HG03280 (cell line): ENCODE data around the gene SENP8.
A peak's percentile ranks its signal among the peaks of the same experiment; 100 is the strongest.

Experiments used
- ATAC-seq: cut with Tn5 transposase; IDR thresholded peaks from one replicate; pipeline ENCODE4 v1.9.1; 2021; ENCODE audit warnings: mild to moderate bottlenecking, moderate library complexity; ENCODE audit not compliant: unreplicated experiment

SENP8 gene

DNA sequence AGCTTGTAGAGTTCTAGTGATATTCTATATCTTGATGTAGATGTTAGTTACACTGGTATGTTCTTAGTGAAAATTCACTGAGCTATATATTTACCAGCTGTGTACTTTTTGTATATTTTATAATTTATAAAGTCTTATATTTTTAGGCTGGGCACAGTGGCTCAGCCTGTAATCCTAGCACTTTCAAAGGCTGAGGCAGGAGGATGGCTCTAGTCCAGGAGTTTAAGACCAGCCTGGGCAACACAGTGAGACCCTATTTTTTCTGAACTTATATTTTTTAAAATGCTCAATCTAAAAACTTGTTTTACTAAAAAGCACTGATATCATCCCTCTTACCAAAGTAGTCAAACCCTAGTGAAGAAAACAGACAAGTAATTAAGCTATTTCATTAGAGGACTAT is 5.4 kb upstream of the SENP8 start:
- no peak for ATAC-seq

DNA sequence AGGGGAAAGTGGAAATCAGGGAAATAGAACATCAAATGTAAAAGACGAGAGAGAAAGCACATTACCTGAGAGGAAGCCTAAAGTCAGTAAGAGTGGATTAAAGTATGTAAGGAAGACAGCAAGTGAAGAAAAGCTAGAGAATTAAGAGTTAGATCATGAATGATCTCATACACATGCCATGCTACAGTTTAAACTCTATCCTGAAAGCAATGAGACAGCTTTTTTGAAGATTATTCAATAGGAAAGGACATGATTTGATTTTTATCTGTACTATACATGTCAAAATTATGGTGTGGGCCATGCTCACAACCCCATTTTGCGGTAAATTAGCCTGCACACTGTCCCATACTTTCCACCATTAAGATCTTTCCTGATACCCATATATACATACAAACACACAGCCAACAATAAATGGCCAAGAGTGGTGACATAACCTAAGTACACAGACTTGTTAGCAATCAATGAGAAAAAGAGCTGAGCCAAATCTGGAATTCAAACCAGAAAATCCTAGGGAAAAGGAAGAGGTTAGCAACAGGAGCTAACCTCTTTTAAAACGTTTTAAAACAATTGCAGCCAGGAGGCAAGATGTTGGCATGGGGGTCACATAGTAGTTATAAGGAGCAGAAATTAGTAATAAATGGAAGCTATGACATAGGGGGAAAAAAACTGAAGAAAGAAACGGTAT is 4.7 kb upstream of the SENP8 start:
- ATAC-seq, result no peak

GRCh38 chr15:72116731-72117485 is 1.3 kb upstream of the SENP8 start:
- no peak for ATAC-seq

DNA sequence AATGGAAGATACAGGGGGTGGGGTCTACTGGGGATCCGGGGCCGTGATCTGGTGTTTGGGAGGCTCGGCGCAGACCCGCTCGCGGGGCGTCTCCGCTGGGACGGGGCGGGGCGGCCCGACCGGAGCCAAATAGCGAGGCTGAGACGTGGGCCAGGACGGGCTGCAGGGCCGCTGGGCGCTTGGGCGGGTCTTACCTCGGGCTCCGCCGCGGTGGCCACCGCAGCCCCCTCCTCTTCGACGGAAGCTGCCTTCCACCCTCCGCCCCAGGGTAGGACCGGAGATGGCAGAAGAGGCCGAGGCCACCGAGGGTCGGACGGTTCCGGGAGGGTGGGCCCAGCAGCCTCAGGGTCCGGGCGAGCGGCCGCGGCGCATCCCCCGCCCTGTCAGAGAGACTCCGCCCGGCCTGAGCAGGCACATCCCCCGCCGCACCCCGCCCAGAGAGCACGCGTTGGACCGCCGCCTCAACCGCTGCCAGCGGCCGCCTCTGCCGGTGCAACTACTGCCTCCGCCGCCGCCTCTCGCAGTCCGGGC is 652 bp upstream of the SENP8 start:
- peak; percentile 71 for ATAC-seq

- no peak for ATAC-seq
Observed at GRCh38 chr15:72124218-72124617, 6.0 kb downstream of the SENP8 start.

- no peak for ATAC-seq
Observed at GRCh38 chr15:72127724-72128322, 9.6 kb downstream of the SENP8 start.

DNA sequence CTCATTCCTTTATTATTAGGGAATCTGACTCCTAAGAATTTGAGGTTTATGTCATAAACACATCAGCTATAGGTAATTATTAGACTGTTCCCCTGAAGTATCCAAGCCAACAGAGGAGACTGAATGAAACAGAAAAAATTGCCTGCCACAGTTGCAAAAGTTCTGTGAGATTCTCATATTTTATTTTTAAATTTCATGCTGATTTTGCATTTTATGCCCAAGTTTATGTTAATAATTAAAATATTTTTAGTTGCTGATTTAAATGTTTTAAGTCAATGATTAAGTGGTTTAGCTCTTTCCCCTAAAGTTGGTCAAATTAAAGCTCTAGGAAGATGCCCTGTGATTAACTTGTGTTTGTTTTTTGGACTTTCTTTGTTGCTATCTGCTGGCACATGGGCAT is 10.2 kb downstream of the SENP8 start:
- ATAC-seq, result no peak

DNA sequence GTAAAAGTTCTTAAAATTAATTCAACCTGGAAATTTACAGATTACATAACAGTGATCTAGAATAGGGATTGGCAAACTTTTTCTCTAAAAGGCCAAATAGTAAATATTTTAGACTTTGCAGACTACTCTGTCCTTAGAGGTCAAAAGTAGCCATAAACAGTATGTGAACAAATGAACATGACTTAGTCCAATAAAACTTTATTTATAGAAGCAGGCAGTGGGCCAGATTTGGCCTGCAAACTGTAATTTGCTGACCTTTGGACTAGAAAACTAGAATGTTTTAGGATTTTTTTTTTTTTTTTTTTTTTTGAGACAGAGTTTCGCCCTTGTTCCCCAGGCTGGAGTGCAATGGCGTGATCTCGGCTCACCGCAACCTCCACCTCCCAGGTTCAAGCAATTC is 12.1 kb downstream of the SENP8 start:
- ATAC-seq, result no peak

GRCh38 chr15:72131922-72132321 is 13.7 kb downstream of the SENP8 start:
- ATAC-seq, result no peak

GRCh38 chr15:72133211-72133610 is 15.0 kb downstream of the SENP8 start:
- no peak for ATAC-seq

- no peak for ATAC-seq
Observed at GRCh38 chr15:72135719-72136118, 17.5 kb downstream of the SENP8 start.

DNA sequence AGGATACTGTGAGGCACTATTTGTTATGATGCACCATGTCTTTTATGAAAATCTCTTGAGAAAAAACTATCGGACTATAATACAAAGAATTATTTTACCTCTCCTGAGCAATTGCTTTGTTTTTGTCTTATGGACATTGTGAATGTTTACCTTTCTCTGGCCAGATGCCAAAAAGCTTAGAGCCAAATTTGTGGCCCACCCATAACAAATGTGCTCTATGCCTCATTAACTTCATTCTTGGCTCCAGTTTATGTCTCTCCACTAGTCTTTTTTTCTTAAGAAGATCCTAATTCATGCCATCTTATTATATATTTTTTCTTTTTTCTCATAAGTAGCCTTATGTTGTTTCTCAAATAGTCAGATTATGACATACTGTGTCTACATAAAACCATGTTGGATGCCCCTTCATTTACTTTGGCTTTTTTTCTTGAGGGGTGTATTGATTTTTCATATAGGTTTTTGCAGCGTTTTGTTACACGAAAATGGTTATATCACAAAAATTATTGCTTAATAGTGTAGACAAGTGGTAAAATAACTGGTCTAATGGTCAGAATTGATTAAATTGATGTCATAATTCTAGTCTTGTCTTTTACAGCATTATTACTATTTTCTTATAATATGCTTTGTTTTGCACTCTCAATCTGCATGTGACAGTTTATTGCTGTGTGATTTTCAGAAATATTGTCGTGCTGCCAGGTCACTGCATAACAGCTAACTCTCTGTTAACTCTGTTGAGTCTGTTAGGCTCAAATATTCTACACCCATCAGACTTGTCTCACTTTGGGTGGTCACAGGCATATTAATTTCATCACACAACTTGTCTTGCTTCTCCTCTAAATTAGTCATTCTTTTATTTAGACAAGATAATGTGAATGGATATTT is 18.2 kb downstream of the SENP8 start:
- ATAC-seq, result no peak

- ATAC-seq, result no peak
Observed at GRCh38 chr15:72139667-72140066, 21.5 kb downstream of the SENP8 start.

GRCh38 chr15:72140088-72140487 is 21.9 kb downstream of the SENP8 start:
- ATAC-seq, result no peak

DNA sequence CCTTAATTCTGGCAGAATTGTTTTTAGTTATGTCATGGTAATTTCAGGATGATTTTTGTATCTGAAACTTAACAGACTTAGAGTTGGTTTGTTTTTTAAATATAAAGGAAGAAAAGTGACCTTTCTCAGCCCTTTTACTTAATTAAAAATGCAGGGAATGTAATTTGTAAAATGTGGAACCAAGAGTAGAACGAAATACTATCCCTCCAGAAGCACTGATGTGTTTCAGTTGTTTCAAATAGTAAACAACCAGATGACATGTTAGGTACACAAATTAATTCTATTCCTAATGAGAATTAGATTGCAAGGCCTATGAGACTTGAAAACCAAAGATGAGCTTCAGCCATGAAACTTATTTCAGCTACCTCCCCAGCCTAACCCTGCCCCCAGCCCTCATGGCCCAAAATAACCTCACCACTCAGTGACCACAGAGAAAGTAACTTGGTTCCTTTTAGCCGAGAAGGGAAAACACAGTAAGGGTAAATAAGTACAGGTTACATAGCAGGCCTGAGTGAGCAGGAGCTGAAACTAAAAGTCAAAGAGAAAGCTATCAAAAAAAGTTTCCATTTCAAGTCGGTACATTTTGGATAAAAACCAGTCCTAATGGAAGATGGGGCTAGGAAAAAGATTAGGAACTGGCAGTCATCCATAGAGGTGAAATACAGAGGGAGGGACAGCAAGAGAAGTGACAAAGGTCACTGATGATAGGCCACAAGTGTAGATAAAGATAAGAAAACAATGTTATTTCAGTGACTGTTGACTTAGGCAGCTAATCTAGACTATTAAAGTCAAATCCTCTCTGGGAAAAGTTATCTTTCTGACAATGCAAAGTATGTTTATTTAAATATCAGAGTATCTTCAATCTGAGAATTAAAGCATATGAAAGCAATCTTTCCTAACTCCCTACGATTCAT is 23.2 kb downstream of the SENP8 start:
- ATAC-seq, result peak; percentile 98

GRCh38 chr15:72146221-72146620 is 28.0 kb downstream of the SENP8 start:
- no peak for ATAC-seq

GRCh38 chr15:72146934-72147333 is 28.7 kb downstream of the SENP8 start:
- ATAC-seq, result no peak

DNA sequence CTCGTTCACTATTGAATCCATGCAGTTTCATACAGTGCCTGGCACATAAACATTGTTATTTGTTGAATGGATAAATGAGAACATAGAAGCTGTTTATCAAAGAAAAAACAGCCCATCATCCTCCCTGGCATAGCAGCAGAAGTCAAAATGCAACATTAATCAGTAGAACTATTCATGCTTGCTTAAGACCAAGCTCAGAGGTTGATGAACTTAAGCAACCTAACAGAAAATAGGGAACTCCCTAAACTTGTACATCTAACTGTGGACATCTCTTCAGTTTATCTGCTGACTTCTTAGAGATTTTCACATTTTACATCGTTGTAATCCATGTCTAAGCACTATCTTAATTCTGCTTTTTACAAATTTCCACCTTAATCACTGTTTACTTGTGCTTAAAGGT is 29.2 kb downstream of the SENP8 start:
- ATAC-seq, result no peak

GRCh38 chr15:72153269-72154000 is 35.2 kb downstream of the SENP8 start:
- no peak for ATAC-seq
